Measurements from ENCODE around the gene FOXN3. TPM values are rescaled to one million over a fixed set of nuclear protein-coding genes. Genes with fewer than 3 reads are reported as not detected.

The FOXN3 gene
- total and polyA plus RNA-seq, 2 experiments from 2014 or later, result 98.9 to 167 TPM

GRCh38 chr14:89283327-89284060, 133.5 kb downstream of the FOXN3 start:
- H3K27ac Mint-ChIP-seq, result peak overlapping the region; percentile 30; the same call in 1 of the 2 replicates
- H3K27me3 Mint-ChIP-seq (ENCODE audit: insufficient read depth, low read depth, poor library complexity), result peaks cover 2% of the 10 kb centered on the region
- H3K9me3 Mint-ChIP-seq, result no peaks in the 10 kb centered on the region
- Histone ChIP-seq H2AFZ (no peak overlapping the region), H3K27ac (ENCODE audit: low read depth) (no peak overlapping the region; the same call in 1 of the 2 replicates), H3K9me2 (ENCODE audit: insufficient read depth) (no peaks in the 10 kb centered on the region), H3K4me2 (no peak overlapping the region), H3K79me2 (replicated peaks; ENCODE audit: insufficient read depth) (peaks cover 99% of the 10 kb centered on the region), H3K27me3 (ENCODE audit: insufficient read depth) (no peaks in the 10 kb centered on the region), H3K36me3 (ENCODE audit: insufficient read depth) (no peaks in the 10 kb centered on the region; the same call in 1 of the 2 replicates), H3F3A (replicated peaks; ENCODE audit: low read depth) (0 out of 2 replicates have a peak, but pooled peaks cover 3% of the 10 kb centered on the region), H3K4me1 (ENCODE audit: insufficient read depth) (peaks cover 56% of the 10 kb centered on the region), H3K4me3 (no peak overlapping the region), H4K20me1 (replicated peaks; ENCODE audit: insufficient read depth) (peaks cover 11% of the 10 kb centered on the region)
- peaks cover 28% of the 10 kb centered on the region for H3K36me3 Mint-ChIP-seq (ENCODE audit: low read depth)
- no peak for TF ChIP-seq ZNF331 (CRISPR knock-in tag; IDR thresholded peaks at IDR 0.05; ENCODE audit: low read depth)
- TF ChIP-seq EZH2phosphoT487 (IDR thresholded peaks at IDR 0.05; ENCODE audit: unreplicated experiment), result no peak
- H3K4me1 Mint-ChIP-seq, result peaks cover 73% of the 10 kb centered on the region
- ATAC-seq, result peak; percentile 24; the same call in 2 of the 3 replicates
- DNase-seq (ENCODE audit: low spot score), result no peak
- H3K4me3 Mint-ChIP-seq, result no peak overlapping the region

- no peak for ATAC-seq
- Mint-ChIP-seq H3K27ac (no peak overlapping the region), H3K9me3 (no peaks in the 10 kb centered on the region)
- TF ChIP-seq EZH2phosphoT487 (IDR thresholded peaks at IDR 0.05; ENCODE audit: unreplicated experiment) (no peak), EZH2 (IDR thresholded peaks at IDR 0.05; ENCODE audit: low read depth, unreplicated experiment) (no peak), ZNF114 (CRISPR knock-in tag; IDR thresholded peaks at IDR 0.05) (no peak), ETS1 (IDR thresholded peaks at IDR 0.05) (no peak), CREB1 (CRISPR knock-in tag; IDR thresholded peaks at IDR 0.05; ENCODE audit: low read depth) (no peak), JUNB (IDR thresholded peaks at IDR 0.05; ENCODE audit: unreplicated experiment) (no peak), REST (IDR thresholded peaks at IDR 0.05; ENCODE audit: unreplicated experiment) (no peak), ZNF462 (CRISPR knock-in tag; IDR thresholded peaks at IDR 0.05) (no peak), ZNF331 (CRISPR knock-in tag; IDR thresholded peaks at IDR 0.05; ENCODE audit: low read depth) (no peak), POLR2AphosphoS5 (IDR thresholded peaks at IDR 0.05; ENCODE audit: low read depth) (no peak)
Observed at GRCh38 chr14:89282191-89282590, 134.8 kb downstream of the FOXN3 start.

More at GRCh38 chr14:89282191-89282590, 134.8 kb downstream of the FOXN3 start:
- Mint-ChIP-seq H3K36me3 (ENCODE audit: low read depth) (peaks cover 27% of the 10 kb centered on the region), H3K4me1 (peaks cover 82% of the 10 kb centered on the region), H3K27me3 (ENCODE audit: insufficient read depth, low read depth, poor library complexity) (peaks cover 7% of the 10 kb centered on the region), H3K4me3 (no peak overlapping the region)
- H3K4me2 ChIP-seq, result no peak overlapping the region
- no peak overlapping the region for H3K27ac ChIP-seq (ENCODE audit: low read depth)
- 0 out of 2 replicates have a peak, but pooled peaks cover 3% of the 10 kb centered on the region for H3F3A ChIP-seq (replicated peaks; ENCODE audit: low read depth)
- no peaks in the 10 kb centered on the region for H3K27me3 ChIP-seq (ENCODE audit: insufficient read depth)
- H3K36me3 ChIP-seq (ENCODE audit: insufficient read depth), result no peaks in the 10 kb centered on the region; the same call in 1 of the 2 replicates
- H3K79me2 ChIP-seq (replicated peaks; ENCODE audit: insufficient read depth), result peaks cover 100% of the 10 kb centered on the region
- H4K20me1 ChIP-seq (replicated peaks; ENCODE audit: insufficient read depth), result peaks cover 17% of the 10 kb centered on the region
- no peak overlapping the region for H2AFZ ChIP-seq
- H3K4me1 ChIP-seq (ENCODE audit: insufficient read depth), result peaks cover 54% of the 10 kb centered on the region
- no peak overlapping the region for H3K4me3 ChIP-seq
- no peak for DNase-seq (ENCODE audit: low spot score)
- H3K9me2 ChIP-seq (ENCODE audit: insufficient read depth), result no peaks in the 10 kb centered on the region

Measured in GM23338 (cell line).